ENCODE measurements around the gene VWA2.

The VWA2 gene

GRCh38 chr10:114306116-114306973 lies 67.3 kb downstream of the VWA2 start:
- no peak for DNase-seq (ENCODE audit: low spot score)
- in situ Hi-C loops (cut with MboI; ENCODE audit: low sequenced_read_pairs, unreplicated experiment), result loop anchor here (10.0 kb wide), 1 partner anchor 238 kb away; no protein-coding TSS in a partner anchor
- no peak for TF ChIP-seq CTCF (IDR thresholded peaks at IDR 0.05; ENCODE audit: borderline replicate concordance, control extremely low read depth, extremely low read depth, insufficient read depth, missing control alignments)

- no peak for TF ChIP-seq CTCF (IDR thresholded peaks at IDR 0.05; ENCODE audit: borderline replicate concordance, control extremely low read depth, extremely low read depth, insufficient read depth, missing control alignments)
- in situ Hi-C loops (cut with MboI; ENCODE audit: low sequenced_read_pairs, unreplicated experiment), result loop anchor here (10.0 kb wide), 1 partner anchor 237 kb away; no protein-coding TSS in a partner anchor
- no peak for DNase-seq (ENCODE audit: low spot score)
These were observed 68.7 kb downstream of the VWA2 start for GRCh38 chr10:114307731-114308130.

DNA sequence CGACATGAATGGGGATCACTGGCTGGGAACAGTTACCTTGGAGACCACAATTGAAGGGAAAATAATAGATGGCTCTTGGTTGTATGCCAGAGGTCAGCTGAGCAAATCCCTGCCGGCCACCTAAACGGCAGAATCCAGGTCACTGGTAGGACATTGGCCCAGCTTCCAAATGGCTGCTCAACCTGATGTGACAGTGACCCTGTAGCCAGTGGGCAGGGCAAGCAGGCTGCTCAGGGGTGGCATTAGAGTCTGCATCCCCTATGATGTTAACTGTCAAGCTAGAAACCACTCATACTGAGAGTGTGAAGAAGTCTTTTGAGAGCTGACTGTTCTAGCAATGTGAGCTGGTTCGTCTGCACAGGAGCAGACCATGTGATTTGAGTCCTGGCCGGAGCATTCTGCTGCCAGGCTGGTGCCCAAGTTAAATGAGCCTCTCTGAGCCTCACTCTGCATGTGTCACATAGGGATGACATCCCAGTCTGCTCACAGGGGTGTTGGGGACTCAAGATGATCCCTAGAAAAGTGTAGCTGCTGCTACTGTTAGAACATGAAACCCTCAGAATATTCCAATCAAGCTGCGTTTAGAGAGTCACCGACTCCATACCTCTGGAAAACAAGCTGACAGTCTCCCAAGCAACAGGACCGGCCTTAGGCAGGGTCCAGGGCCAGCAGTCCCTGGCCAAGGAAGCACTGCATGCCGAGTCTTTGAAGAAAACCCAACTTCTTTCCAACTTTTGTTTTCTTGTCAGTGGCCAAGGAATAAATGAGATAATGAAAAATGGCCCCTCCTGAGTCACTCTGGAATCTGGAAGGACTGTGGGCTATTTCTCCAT lies 69.7 kb downstream of the VWA2 start:
- in situ Hi-C loops (cut with MboI; ENCODE audit: low sequenced_read_pairs, unreplicated experiment), result loop anchor here (10.0 kb wide), 1 partner anchor 236 kb away; no protein-coding TSS in a partner anchor
- no peak for TF ChIP-seq CTCF (IDR thresholded peaks at IDR 0.05; ENCODE audit: borderline replicate concordance, control extremely low read depth, extremely low read depth, insufficient read depth, missing control alignments)
- no peak for DNase-seq (ENCODE audit: low spot score)

GRCh38 chr10:114309364-114309651 lies 70.3 kb downstream of the VWA2 start:
- in situ Hi-C loops (cut with MboI; ENCODE audit: low sequenced_read_pairs, unreplicated experiment), result loop anchor here (10.0 kb wide), 1 partner anchor 235 kb away; no protein-coding TSS in a partner anchor
- DNase-seq (ENCODE audit: low spot score), result no peak
- TF ChIP-seq CTCF (IDR thresholded peaks at IDR 0.05; ENCODE audit: borderline replicate concordance, control extremely low read depth, extremely low read depth, insufficient read depth, missing control alignments), result no peak

- no peak for DNase-seq (ENCODE audit: low spot score)
- in situ Hi-C loops (cut with MboI; ENCODE audit: low sequenced_read_pairs, unreplicated experiment), result no loop called here
- TF ChIP-seq CTCF (IDR thresholded peaks at IDR 0.05; ENCODE audit: borderline replicate concordance, control extremely low read depth, extremely low read depth, insufficient read depth, missing control alignments), result no peak
These were observed 71.3 kb downstream of the VWA2 start for GRCh38 chr10:114310346-114310745.

DNA sequence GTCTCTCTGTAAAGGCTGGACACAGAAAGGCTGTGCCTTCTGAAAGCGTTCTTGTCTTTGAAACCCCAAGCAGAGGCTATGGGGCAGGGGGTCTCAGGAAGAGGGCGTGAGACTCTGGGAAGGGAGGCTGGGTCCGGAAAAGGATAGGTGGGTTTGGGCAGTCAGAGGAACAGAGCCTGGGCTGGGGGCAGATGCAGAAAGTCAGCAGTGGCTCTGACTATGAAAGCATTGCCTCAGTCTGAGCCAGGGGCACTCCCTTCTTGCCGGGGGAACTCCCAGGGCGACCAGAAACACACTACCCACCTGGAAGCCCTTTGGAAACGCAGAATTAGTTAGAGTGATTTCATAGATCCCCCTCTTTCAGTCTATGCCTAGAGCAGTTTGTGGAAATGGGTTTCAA lies 72.0 kb downstream of the VWA2 start:
- in situ Hi-C loops (cut with MboI; ENCODE audit: low sequenced_read_pairs, unreplicated experiment), result no loop called here
- TF ChIP-seq CTCF (IDR thresholded peaks at IDR 0.05; ENCODE audit: borderline replicate concordance, control extremely low read depth, extremely low read depth, insufficient read depth, missing control alignments), result no peak
- no peak for DNase-seq (ENCODE audit: low spot score)

Measured in GM13976 (cell line).